ENCODE results near the gene PTTG1IP.
A peak's percentile ranks its signal among the peaks of the same experiment; 100 is the strongest.

Gene PTTG1IP

DNA sequence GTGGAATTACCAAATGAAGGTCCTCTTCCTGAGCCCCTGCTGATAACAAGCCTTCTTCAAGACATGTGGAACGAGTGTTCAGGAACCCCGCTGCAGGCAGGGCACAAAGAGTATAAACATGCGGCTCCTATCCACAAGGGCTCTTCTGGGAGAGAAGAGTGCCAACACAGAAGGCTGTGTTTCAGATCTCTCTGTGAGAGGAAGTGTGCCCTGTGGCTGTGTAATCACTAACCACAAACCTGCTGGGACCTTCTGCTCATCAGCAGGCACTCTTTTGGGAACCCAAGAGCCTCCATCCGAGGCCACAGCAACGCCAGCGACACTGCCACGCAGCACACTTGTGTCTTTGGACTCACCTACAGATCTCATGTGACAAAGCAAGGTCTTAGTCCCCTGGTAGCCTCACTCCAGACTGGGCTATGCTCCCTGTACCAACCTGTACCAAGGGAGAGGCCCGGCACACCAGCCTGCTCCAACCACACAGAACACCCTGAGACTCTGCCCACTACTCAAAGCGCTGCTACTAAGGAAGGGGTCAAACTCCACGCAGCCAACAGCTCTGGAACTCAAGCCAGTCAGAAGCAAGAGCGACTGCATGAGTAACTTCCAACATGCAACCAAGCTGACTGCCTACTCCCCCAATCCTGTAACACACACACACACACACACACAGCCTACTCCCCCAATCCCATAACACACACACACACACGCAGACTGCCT, 7.8 kb downstream of the PTTG1IP start:
- DNase-seq (ENCODE audit: low spot score) = peak; percentile 16

DNA sequence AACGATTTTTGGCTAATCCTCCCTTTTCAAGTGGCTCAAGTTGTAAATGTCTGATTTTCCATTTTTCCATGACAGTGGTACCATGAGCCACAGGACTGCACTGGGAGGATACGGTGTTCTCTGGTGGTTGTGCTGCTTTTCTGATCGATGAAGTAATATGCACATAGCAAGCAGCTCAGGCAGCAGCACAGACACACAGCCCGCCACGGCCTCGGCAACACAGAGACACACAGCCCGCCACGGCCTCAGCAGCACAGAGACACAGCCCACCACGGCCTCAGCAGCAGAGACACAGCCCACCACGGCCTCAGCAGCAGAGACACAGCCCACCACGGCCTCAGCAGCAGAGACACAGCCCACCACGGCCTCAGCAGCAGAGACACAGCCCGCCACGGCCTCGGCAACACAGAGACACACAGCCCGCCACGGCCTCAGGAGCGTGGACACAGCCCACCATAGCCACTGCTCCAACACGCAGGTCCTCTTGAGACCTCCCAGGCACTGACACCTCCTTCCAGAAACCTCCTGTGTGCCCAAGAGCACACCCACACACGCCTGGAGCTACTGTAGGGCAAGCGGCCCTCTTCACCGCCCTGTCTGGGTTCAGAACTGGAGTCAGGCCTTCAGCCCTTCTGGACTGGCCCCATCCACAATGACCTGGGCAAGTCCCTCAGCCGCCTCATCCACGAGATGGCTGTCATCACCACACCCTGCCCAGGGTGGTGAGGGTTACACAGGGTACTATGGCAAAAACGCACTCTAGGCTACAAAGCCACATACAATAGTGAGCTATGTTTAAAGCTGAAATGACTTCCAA, 10.4 kb downstream of the PTTG1IP start:
- no peak for DNase-seq (ENCODE audit: low spot score)

DNA sequence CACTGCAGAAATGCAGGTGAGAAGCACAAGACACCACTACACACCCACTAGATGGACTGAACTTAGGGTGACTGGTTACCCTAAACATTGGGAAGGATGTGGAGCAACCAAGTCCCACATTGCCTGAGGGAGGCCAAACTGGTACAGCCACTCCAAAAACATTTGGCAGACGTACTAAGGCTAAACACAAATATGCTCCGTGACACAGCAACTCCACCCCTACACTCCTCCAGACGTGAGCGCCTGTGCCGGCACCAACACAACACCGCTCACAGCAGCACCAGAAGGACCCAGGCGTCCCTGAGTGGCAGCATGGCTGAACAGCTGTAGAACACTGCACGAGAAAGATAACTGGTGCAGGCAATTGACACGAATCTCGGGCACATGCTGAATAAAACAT, 14.7 kb downstream of the PTTG1IP start:
- no peak for DNase-seq (ENCODE audit: low spot score)

DNA sequence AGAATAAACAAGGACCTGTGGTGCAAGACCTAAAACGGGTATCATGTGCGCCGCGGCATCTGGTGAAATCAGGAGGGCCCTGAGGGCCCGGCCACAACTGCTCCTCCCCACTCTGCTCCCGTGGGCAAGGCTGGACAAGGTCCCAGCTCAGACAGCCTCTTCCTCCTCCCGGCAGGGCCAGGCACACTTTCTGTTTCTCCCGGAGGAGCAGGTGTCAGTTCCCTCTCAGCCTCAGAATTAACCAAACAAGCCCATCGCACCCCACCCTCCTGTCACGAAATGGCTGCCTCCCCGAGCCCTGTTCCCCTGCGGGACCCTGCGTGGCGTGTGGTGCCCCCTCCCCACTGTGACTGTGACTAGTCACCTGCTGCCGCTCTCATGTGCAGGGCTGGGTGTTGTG, 15.2 kb downstream of the PTTG1IP start:
- no peak for DNase-seq (ENCODE audit: low spot score)

DNA sequence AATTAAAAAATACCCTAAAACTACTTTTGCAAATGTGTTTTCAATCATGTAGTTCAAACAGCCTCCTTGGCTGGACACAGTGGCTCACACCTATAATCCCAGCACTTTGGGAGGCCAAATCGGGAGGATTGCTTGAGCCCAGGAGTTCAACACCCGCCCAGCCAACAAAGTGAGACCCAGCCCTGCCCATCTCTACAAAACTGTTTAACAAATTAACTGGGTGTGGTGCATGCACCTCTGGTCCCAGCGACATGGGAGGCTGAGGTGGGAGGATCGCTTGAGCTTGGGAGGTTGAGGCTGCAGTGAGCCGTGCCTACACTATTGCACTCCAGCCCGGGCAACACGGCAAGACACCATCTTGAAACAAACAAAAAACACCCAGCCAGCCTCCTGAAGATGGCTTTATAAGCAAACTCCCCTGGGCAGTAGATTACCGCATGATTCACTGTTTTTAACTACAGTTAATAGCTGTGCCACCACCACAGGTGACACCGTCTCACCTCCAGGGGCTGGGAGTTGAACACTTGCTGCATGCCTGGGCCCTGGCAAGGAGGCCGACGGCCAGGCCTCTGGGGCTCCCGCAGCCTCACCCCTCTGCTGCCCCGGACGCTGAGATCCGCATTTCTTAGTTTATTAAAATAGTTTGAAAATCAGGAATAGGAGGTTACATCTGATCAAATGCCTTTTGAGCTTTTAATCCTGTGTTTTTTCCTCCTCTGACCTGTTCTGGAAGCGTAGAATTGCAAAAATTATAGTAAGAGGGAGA, 16.2 kb downstream of the PTTG1IP start:
- no peak for DNase-seq (ENCODE audit: low spot score)

DNA sequence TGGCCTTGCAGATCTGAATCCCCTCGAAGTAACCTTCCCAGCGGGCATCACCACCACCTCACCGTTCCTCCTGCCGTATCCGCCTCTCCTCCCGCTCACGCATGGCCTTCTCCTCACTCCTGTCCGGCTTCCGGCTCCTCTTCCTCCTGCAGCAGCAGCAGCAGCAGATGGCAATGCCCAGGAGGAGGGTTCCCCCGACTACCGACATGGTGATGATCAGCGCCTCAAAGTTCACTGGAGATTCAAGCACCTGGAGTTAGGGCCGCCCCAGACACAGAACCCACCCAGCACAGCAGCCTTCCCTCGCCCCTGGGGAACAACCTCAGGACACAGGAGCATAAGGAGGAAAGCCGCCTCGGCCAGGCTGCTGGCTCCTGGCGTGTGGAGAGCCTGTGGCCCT, 17.4 kb downstream of the PTTG1IP start:
- DNase-seq (ENCODE audit: low spot score) = no peak

DNA sequence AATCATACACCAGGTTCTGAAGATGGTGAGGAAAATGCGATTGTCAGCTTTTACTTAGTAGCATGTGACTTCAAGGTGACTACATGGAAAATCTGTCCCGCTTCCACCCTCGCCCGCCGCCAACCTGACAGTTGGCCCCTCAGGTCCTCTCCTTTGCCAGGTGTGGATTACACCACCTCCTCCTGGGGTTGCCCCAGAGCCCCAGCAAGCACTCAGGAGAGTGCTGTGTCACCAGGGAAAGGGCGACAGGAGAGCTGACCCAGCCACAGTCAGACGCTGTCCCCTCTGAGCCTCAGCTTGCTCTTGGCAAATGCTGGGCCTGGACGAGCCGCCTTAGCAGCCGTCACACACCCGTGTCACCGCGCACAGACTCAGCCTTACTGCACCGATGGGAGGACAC, 17.9 kb downstream of the PTTG1IP start:
- no peak for DNase-seq (ENCODE audit: low spot score)

DNA sequence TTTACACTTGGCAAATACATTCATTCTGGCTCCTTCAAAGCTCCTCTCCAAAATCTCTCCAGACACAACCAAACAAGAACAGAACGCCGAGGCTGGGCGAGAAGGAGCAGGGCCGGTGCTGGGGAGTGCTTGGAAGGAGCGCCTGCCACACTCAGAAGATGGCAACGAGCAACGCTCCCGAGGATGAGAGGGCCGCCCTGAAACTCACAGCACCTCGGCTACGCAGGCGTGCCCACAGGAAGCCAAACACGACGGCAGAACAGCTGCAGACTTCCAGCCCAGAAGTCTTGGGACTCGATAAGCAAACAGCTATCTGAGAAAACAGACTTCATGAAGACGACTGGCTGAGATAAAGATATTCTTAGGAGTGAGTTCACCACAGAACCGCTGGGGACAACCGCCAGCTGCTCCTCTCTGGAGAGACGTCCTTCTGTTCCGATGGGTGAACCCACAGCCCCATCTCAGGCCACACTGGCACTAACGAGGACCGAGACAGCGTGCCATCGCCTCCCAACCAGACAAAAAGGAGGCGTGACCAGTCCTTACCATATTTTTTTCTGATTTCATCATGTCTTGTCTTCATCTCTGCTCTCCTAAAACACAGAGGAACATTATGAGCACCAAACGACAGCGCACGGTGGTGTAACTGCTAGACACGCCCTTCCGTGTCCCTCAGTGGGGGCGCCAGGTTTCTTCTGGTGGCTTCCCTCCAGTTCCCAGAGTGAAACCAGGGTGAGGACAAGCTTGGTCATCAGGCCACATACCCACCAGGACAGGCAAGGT, 18.6 kb downstream of the PTTG1IP start:
- DNase-seq (ENCODE audit: low spot score) = no peak

DNA sequence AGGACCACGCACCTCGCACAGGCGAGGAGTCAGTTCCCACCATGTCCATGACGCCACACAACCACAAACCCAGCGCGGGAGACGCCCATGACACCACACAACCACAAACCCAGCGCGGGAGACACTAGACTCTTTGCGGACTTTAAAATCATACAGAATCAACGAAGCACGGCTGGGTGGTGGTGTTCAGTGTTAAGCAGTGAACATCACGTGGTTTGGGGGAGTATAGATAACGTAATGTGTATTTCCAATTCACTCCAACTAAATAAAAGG, 19.2 kb downstream of the PTTG1IP start:
- no peak for DNase-seq (ENCODE audit: low spot score)

DNA sequence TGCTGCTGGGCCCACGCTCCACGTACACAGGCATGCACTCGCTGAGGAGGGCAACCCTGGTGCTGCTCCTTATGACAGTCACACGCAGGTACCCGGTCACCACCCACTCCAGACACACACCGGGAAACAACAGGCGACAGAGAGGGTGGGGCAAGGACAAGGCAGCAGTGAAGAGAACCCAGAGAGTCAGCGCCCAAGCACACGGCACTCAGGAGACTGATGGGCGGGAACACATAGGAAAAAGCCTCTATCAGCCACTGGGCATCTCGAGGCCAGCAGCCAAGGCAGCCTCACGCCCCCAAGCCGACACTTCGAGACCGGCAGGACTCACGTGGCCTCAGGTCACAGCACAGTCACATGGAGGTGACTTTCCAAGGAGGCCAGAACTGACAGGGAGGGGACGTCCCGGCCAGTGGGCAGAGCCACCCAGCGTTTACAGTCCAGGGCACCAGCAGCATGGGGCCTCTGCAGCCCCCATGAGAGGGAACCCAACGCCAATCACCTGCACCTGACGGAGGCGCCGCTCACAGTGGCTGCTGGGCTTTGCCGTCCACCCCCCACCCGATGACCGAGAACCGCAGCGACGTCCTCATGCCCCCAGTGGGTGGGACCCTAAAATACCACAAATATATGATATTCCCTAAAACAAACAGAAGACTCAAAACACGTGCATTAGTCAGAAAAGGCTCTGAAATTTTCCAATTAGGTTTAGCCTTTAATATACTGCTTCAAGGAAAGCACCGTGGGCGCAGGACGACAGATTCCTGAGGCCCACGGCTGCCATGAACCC, 19.7 kb downstream of the PTTG1IP start:
- no peak for DNase-seq (ENCODE audit: low spot score)

DNA sequence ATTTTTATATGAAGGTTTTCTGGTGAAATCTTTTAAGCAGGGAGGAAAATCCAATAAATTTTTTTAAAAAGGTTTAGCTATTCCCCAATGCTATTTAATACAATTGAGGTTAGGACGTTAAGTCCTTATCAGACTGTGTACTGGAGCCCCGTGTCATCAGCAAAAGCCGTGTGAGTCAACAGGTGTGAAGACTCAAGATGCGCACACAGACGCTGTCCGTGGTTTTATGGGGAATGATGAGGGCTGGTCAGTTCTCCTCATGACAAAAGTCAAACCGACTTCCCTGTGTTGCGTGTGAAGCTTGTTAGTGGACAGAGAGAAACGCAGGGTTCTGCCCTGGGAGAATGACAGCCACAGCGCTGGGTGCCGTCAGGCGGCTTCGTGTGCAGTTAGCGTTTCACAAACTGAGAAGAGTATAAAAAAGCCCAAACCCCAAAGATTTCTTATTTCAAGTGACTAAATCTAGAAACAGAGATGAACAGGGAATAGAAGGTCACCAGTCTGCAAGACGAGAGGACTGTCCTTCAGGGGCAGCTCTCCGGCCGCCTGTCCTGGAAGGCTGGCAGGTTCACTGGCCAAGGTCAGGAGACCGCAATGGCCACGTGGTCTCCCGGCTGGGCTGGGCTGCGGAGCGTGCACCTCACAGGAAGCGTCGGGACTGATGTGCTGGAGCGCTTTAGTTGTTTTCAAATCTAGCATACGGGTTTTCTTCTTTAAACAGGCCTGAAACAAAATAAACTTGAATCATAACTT, 22.4 kb downstream of the PTTG1IP start:
- no peak for DNase-seq (ENCODE audit: low spot score)

DNA sequence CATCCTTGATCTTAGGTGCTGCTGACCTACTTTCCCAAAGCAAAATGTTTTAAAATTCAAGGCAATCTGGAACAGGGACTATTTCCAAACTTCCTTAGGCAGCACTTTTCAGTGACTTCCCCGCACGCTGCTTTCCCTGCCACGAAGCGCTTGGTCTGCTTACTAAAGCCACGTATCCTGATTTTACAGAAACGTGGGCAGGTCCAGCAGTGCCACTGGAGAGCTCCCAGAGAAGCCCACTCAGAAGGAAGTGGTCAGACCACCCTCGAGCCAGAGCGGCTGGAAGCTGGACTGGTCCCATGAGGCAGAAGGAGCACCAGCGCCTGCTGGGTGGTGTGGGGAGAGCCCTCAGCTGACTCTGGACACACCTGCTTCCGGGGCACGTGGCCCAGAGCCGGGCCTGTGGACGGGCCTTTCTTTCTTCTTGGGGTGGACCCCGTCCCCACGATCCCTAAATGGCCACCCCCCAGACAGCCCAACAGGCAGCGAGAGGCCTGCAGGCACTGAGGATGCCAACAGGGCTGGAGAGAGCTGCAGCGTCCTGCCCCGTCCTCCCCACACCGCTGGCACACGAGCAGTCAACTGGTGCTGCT, 23.2 kb downstream of the PTTG1IP start:
- no peak for DNase-seq (ENCODE audit: low spot score)

DNA sequence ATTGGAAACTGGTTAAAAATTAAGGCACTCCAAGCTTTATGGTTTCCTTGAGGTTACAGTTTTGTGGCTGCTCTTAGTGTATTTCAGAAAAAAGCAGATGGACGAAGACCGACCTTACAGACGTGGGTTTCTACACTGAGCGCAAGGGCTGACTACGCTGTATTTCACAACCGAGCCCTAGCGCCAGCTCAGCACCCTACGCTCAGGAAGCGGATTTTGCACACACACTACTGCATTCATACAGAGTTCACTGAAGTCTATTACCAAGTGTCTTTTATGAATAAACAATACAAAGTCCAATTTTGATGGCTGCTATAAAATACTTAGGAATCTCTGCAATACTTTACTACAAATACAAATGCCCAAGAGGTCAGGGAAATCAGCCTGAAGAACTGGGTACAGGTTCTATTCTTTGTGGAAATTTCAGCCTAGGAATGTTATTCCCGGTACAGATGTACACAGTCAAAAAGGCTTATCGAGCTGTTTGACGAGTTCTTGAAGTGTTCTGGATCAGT, 23.8 kb downstream of the PTTG1IP start:
- DNase-seq (ENCODE audit: low spot score) = no peak

DNA sequence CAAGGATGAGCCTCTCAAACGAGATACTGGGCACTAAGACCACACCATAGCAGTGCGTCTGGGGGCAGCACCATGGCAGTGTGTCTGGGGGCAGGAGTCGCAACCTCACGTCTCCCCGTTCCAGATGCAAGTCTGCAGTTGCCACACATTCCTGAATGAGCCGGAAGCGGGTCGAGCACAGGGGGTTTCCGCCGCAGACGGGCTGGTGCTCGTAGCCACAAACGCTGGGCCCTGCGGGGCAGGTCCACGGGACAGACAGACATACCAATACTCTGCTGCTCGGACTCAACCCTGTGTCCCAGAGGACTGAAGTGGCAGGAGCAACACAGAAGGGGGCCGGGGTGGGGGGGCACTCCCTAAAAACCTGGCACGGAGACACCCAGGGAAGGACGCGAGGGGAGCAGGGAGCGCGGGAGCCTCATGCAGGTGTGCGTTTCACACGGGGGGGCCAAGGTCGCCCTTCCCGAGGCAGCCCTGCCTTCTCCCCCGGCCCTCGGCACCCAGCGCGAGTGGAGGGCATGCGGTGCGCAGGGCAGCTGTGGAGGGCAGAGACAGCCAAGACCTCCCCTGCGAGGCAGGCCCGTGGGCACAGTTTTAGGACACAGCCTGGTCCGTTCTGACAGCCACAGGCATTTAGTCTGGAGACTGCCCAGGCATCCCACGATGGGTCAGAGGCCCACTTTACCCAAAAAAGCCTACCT, 24.5 kb downstream of the PTTG1IP start:
- DNase-seq (ENCODE audit: low spot score) = no peak

DNA sequence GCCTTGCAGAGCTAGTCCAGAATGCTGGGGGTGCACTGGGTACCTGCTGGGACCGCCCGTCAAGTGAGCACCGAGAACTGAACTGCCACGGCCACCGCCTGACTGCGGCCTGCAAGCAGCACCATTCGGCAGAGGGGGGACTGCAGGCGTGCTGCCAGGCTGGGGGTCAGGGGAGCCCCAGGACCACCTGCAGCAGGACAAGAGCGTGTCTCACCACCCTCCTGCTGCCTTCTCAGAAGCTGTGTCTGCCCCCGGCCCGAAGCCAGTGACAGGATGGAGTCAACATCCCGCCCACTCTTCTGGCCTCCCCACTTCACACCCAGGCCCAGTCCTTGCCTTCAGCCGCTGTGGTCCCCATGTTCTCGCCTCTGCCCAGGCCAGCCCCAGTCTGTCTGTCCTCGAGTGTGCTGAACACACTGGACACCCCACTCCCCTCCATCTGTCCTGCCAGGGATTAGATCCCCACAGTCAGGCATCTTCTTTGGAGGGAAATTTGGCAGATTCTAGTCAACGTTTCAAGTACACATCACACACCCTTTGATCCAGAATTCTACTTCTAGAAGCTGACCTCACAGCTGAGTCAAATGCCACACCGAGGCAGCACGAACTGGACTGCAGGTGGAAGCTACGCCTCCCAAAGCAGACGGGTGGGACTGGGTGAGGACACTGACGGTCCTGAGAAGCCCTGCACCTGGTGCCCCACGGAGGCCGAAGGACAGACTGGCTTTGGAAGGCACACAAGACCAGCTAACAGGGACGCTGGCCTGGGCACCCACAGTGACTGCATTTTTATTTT, 26.0 kb downstream of the PTTG1IP start:
- no peak for DNase-seq (ENCODE audit: low spot score)

DNA sequence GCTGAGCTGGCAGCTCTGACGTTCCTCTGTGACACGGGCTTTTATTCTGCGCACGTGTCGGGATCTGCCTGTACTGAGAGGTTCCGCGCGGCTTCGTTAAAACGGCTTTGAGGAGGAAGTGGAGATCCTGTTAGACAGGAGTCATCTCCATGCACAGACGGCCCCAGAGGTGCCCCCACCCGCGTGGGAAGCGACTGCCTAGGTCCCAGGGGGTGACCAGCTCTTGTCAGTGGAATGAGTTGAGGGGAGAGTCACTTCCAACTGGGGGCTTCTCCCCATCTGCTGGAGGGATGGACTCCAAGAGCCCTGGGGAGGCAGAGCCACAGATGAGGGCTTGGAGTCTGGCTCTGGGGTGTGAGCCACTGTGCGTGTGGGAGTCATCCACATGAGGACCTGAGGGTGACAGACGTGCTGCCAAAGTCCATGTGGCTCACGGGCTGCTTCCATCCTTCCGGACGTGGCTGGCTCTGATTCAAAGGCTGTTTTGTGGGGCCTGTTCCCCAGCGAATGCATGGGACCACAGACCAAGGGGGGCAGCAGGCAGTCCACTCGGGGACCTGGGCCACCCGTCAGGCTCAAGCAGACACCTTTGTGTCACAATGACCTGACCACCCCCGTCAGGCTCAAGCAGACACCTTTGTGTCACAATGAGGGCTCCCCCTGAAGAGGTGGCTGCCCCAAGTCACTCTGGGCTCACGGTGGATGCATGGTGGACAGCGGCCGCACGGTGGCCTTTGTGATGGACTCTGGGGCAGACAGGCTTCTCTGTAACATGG, 26.8 kb downstream of the PTTG1IP start:
- DNase-seq (ENCODE audit: low spot score) = no peak

DNA sequence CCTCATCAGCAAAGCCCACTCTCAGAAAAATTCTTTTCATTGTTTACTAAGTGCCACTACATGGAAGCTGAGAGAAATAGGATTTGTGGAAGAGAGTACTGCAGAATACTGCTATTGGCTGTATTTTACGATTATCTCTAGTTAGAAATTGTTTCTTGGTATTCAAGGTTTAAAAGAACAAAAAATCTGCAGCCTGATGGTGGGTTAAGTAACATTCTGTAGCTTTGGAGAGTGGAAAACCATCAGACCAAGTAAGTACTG, 27.3 kb downstream of the PTTG1IP start:
- no peak for DNase-seq (ENCODE audit: low spot score)
